ENCODE measurements around the gene KLHDC8B.

Gene KLHDC8B

GRCh38 chr3:49132073-49132436 lies 39.3 kb upstream of the KLHDC8B start:
- FAIRE-seq (no peak), DNase-seq (ENCODE audit: insufficient read length, low spot score) (no peak)
- TF ChIP-seq TAF1 (IDR thresholded peaks at IDR 0.05; ENCODE audit: low read depth, low read length) = no peak
- no peak for TF ChIP-seq POLR2A (IDR thresholded peaks at IDR 0.05; ENCODE audit: low read depth, low read length)
- no peak for TF ChIP-seq PAX5 (IDR thresholded peaks at IDR 0.05; ENCODE audit: insufficient read depth, low read length, severe bottlenecking)

- DNase-seq (ENCODE audit: insufficient read length, low spot score) (no peak), FAIRE-seq (no peak)
- TF ChIP-seq POU2F2 (IDR thresholded peaks at IDR 0.05; ENCODE audit: low read depth, low read length) (no peak), SPI1 (IDR thresholded peaks at IDR 0.05; ENCODE audit: low read depth, low read length) (no peak), POLR2A (IDR thresholded peaks at IDR 0.05; ENCODE audit: low read depth, low read length) (no peak), TAF1 (IDR thresholded peaks at IDR 0.05; ENCODE audit: low read depth, low read length) (no peak)
These were observed 38.8 kb upstream of the KLHDC8B start, which contains the start of gene LAMB2 for GRCh38 chr3:49132437-49133225. Gene LAMB2 (minus strand): TSS chr3:49133050. CDS start chr3:49132867, 183 bp downstream.

- no peak for DNase-seq (ENCODE audit: insufficient read length, low spot score)
These were observed 38.0 kb upstream of the KLHDC8B start for GRCh38 chr3:49133226-49133951.

GRCh38 chr3:49134471-49135265 lies 36.7 kb upstream of the KLHDC8B start:
- TF ChIP-seq POLR2A (IDR thresholded peaks at IDR 0.05; ENCODE audit: low read depth, low read length) (no peak), POLR2AphosphoS5 (IDR thresholded peaks at IDR 0.05; ENCODE audit: low read depth, low read length) (no peak), TAF1 (IDR thresholded peaks at IDR 0.05; ENCODE audit: low read depth, low read length) (no peak), POU2F2 (IDR thresholded peaks at IDR 0.05; ENCODE audit: low read depth, low read length) (no peak), SPI1 (IDR thresholded peaks at IDR 0.05; ENCODE audit: low read depth, low read length) (no peak), PAX5 (IDR thresholded peaks at IDR 0.05; ENCODE audit: insufficient read depth, low read length, severe bottlenecking) (no peak)
- DNase-seq (ENCODE audit: insufficient read length, low spot score) = no peak
- FAIRE-seq = no peak

More at GRCh38 chr3:49133226-49133951, 38.0 kb upstream of the KLHDC8B start:
- no peak for FAIRE-seq
- TF ChIP-seq TAF1 (IDR thresholded peaks at IDR 0.05; ENCODE audit: low read depth, low read length) (no peak), PAX5 (IDR thresholded peaks at IDR 0.05; ENCODE audit: insufficient read depth, low read length, severe bottlenecking) (no peak), POLR2A (IDR thresholded peaks at IDR 0.05; ENCODE audit: low read depth, low read length) (no peak), POLR2AphosphoS5 (IDR thresholded peaks at IDR 0.05; ENCODE audit: low read depth, low read length) (no peak), POU2F2 (IDR thresholded peaks at IDR 0.05; ENCODE audit: low read depth, low read length) (no peak), SPI1 (IDR thresholded peaks at IDR 0.05; ENCODE audit: low read depth, low read length) (no peak)

- TF ChIP-seq SPI1 (IDR thresholded peaks at IDR 0.05; ENCODE audit: low read depth, low read length) = no peak
- TF ChIP-seq POU2F2 (IDR thresholded peaks at IDR 0.05; ENCODE audit: low read depth, low read length) = no peak
- no peak for TF ChIP-seq POLR2AphosphoS5 (IDR thresholded peaks at IDR 0.05; ENCODE audit: low read depth, low read length)
- no peak for TF ChIP-seq PAX5 (IDR thresholded peaks at IDR 0.05; ENCODE audit: insufficient read depth, low read length, severe bottlenecking)
- no peak for TF ChIP-seq TAF1 (IDR thresholded peaks at IDR 0.05; ENCODE audit: low read depth, low read length)
- no peak for TF ChIP-seq POLR2A (IDR thresholded peaks at IDR 0.05; ENCODE audit: low read depth, low read length)
- no peak for FAIRE-seq
- DNase-seq (ENCODE audit: insufficient read length, low spot score) = no peak
These were observed 35.9 kb upstream of the KLHDC8B start for GRCh38 chr3:49135499-49135898.

- DNase-seq (ENCODE audit: insufficient read length, low spot score) = no peak
- no peak for TF ChIP-seq POLR2AphosphoS5 (IDR thresholded peaks at IDR 0.05; ENCODE audit: low read depth, low read length)
- no peak for TF ChIP-seq POLR2A (IDR thresholded peaks at IDR 0.05; ENCODE audit: low read depth, low read length)
- TF ChIP-seq POU2F2 (IDR thresholded peaks at IDR 0.05; ENCODE audit: low read depth, low read length) = no peak
- TF ChIP-seq PAX5 (IDR thresholded peaks at IDR 0.05; ENCODE audit: insufficient read depth, low read length, severe bottlenecking) = no peak
- no peak for TF ChIP-seq TAF1 (IDR thresholded peaks at IDR 0.05; ENCODE audit: low read depth, low read length)
- TF ChIP-seq SPI1 (IDR thresholded peaks at IDR 0.05; ENCODE audit: low read depth, low read length) = no peak
- FAIRE-seq = no peak
These were observed 31.3 kb upstream of the KLHDC8B start for GRCh38 chr3:49140080-49140479.

- DNase-seq (ENCODE audit: insufficient read length, low spot score) (no peak), FAIRE-seq (no peak)
These were observed 23.2 kb upstream of the KLHDC8B start for GRCh38 chr3:49148159-49148558.

GRCh38 chr3:49151610-49152009 lies 19.8 kb upstream of the KLHDC8B start:
- FAIRE-seq = no peak
- TF ChIP-seq POU2F2 (IDR thresholded peaks at IDR 0.05; ENCODE audit: low read depth, low read length) (no peak), PAX5 (IDR thresholded peaks at IDR 0.05; ENCODE audit: insufficient read depth, low read length, severe bottlenecking) (no peak), POLR2A (IDR thresholded peaks at IDR 0.05; ENCODE audit: low read depth, low read length) (no peak), POLR2AphosphoS5 (IDR thresholded peaks at IDR 0.05; ENCODE audit: low read depth, low read length) (no peak), TAF1 (IDR thresholded peaks at IDR 0.05; ENCODE audit: low read depth, low read length) (no peak), SPI1 (IDR thresholded peaks at IDR 0.05; ENCODE audit: low read depth, low read length) (no peak)
- no peak for DNase-seq (ENCODE audit: insufficient read length, low spot score)

More at GRCh38 chr3:49148159-49148558, 23.2 kb upstream of the KLHDC8B start:
- TF ChIP-seq POU2F2 (IDR thresholded peaks at IDR 0.05; ENCODE audit: low read depth, low read length) = no peak
- no peak for TF ChIP-seq POLR2A (IDR thresholded peaks at IDR 0.05; ENCODE audit: low read depth, low read length)
- TF ChIP-seq PAX5 (IDR thresholded peaks at IDR 0.05; ENCODE audit: insufficient read depth, low read length, severe bottlenecking) = no peak
- no peak for TF ChIP-seq SPI1 (IDR thresholded peaks at IDR 0.05; ENCODE audit: low read depth, low read length)
- TF ChIP-seq TAF1 (IDR thresholded peaks at IDR 0.05; ENCODE audit: low read depth, low read length) = no peak
- no peak for TF ChIP-seq POLR2AphosphoS5 (IDR thresholded peaks at IDR 0.05; ENCODE audit: low read depth, low read length)
